Astrocyte (in vitro differentiated cells and primary cell): ENCODE data around the gene RPUSD3.

Experiments
- CTCF ChIP-seq: IDR thresholded peaks from 2 replicates; pipeline ENCODE4 v1.5.1; 2011; ENCODE audit warnings: low read depth, mild to moderate bottlenecking, inconsistent platforms, low read length, moderate library complexity; ENCODE audit not compliant: insufficient read depth
- EZH2 ChIP-seq: IDR thresholded peaks from 2 replicates; pipeline ENCODE4 v1.6.1; 2012; ENCODE audit warnings: mild to moderate bottlenecking, low read length, inconsistent platforms; ENCODE audit not compliant: insufficient read depth

- TF ChIP-seq CTCF (no peak), EZH2 (no peak)
Measured at GRCh38 chr3:9855594-9855993, 11.8 kb upstream of the RPUSD3 start.
